ENCODE results near the gene P2RX3.

The P2RX3 gene

DNA sequence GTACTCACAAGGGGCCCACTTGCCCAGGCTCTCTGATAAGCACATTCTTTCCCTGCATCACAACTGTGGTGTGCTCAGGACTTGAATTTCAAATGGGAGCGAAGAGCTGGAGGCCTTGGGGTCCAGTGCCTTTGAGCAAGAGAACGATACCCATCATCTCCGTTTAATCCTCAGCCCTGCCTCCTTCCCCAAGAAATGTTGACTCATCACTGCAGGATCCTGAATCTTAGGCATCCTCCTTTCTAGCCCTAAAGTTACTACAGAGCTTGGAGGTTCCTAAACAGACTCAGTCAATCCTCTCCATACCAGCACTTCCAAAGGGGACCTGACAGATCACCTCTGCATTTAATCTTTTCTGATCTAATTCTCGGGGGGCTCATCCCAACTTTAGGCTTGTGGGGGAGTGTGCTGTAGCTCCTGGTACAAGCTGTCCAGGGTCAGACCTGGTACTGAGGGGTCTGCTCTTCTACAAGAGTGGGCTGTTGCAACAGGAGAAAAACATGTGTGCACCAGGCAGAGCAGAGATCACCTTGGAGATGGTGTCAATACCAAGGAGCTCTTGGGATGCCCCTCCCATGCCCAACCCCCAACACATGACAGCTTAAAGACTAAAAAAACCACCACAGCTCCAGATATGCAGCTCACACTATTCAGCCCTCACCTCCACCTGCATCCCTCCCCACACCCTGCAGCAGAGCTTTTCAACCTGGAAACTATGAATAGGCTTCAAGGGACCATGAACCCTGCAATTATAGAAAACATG is 56.2 kb downstream of the P2RX3 start:
- no peak for TF ChIP-seq CTCF (IDR thresholded peaks at IDR 0.05; ENCODE audit: insufficient read depth, low read length, poor library complexity, severe bottlenecking)
- no peak for DNase-seq (ENCODE audit: extremely low read depth, insufficient read length)
- H3K36me3 ChIP-seq (ENCODE audit: control insufficient read depth, insufficient read depth, low read length) = no peaks in the 10 kb centered on the region
- no peaks in the 10 kb centered on the region for H3K27me3 ChIP-seq (replicated peaks; ENCODE audit: control insufficient read depth, insufficient read depth, low read length)
- H3K4me3 ChIP-seq (replicated peaks; ENCODE audit: low read depth, low read length) = no peak overlapping the region

GRCh38 chr11:57395905-57396623 is 57.9 kb downstream of the P2RX3 start:
- no peak for TF ChIP-seq CTCF (IDR thresholded peaks at IDR 0.05; ENCODE audit: insufficient read depth, low read length, poor library complexity, severe bottlenecking)
- DNase-seq (ENCODE audit: extremely low read depth, insufficient read length) = no peak

DNA sequence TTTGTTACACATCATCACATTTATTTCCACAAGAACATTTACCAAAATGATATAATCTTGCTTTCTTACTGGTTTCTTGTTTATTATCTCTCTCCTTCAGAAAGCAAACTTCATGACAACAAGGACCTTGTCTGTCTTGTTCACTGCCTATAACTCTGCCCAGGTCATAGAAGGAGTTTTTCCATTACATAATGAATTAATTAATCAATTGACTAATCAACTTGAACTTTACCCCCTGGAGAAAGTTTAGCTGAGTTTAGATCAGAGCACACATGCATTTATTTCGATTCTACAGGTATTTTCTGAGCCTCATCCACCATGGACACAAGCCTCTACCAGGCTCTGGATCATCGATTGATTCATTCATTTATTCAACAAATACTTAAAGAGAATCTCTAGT is 58.6 kb downstream of the P2RX3 start:
- H3K36me3 ChIP-seq (ENCODE audit: control insufficient read depth, insufficient read depth, low read length) = no peaks in the 10 kb centered on the region
- no peak overlapping the region for H3K4me3 ChIP-seq (replicated peaks; ENCODE audit: low read depth, low read length)
- no peaks in the 10 kb centered on the region for H3K27me3 ChIP-seq (replicated peaks; ENCODE audit: control insufficient read depth, insufficient read depth, low read length)
- no peak for TF ChIP-seq CTCF (IDR thresholded peaks at IDR 0.05; ENCODE audit: insufficient read depth, low read length, poor library complexity, severe bottlenecking)
- no peak for DNase-seq (ENCODE audit: extremely low read depth, insufficient read length)

More at GRCh38 chr11:57395905-57396623, 57.9 kb downstream of the P2RX3 start:
- no peak overlapping the region for H3K4me3 ChIP-seq (replicated peaks; ENCODE audit: low read depth, low read length)
- no peaks in the 10 kb centered on the region for H3K36me3 ChIP-seq (ENCODE audit: control insufficient read depth, insufficient read depth, low read length)
- no peaks in the 10 kb centered on the region for H3K27me3 ChIP-seq (replicated peaks; ENCODE audit: control insufficient read depth, insufficient read depth, low read length)

DNA sequence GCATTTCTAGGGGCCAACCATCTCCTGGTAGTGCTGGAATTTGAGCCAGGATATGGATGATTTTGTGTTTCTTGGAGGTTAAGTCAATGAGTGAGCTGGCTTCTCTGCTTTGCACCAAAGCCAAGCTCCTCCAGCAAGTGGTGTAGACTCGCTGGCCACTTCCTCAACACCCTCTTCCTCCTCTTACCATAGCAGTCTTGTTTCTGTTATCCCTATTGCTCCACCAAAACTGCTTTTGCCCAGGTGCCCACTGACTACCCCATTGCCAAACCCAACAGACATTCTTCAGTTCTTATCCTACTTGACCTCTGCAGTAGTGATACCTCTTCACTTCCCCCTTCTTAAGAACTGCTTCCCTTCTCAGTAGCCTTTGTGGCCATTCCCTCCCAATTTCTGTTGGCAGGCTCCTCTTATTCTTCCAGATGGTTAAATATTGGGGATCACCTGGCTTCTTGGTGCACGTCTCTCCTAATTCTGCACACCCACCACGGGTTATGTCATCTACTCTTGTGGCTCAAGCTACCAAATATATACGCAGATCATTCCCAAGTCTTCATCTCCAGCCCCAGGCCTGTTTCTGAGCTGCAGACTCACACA is 59.3 kb downstream of the P2RX3 start:
- no peak for DNase-seq (ENCODE audit: extremely low read depth, insufficient read length)
- no peaks in the 10 kb centered on the region for H3K27me3 ChIP-seq (replicated peaks; ENCODE audit: control insufficient read depth, insufficient read depth, low read length)
- H3K36me3 ChIP-seq (ENCODE audit: control insufficient read depth, insufficient read depth, low read length) = no peaks in the 10 kb centered on the region
- no peak for TF ChIP-seq CTCF (IDR thresholded peaks at IDR 0.05; ENCODE audit: insufficient read depth, low read length, poor library complexity, severe bottlenecking)
- H3K4me3 ChIP-seq (replicated peaks; ENCODE audit: low read depth, low read length) = no peak overlapping the region

DNA sequence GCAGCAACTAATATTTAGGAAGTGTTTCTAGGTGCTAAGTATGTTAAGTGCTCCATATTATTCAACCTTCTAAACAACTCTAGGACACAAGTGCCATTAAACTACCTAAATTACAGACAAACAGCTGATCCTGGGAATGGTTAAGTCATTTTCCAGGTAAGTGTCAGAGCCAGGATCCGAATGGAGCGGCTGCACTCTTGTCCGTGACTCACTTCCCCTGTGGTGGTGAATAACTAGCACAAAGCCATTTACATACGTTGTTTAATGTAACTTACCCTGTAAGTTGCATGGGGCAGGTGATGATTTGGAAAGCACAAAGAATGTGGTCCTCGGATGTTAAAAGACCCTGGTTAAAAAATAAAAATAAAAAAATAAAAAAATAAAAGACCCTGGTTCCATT is 61.1 kb downstream of the P2RX3 start:
- Histone ChIP-seq H3K36me3 (ENCODE audit: control insufficient read depth, insufficient read depth, low read length) (no peaks in the 10 kb centered on the region; the same call in 1 of the 2 replicates), H3K27me3 (replicated peaks; ENCODE audit: control insufficient read depth, insufficient read depth, low read length) (no peaks in the 10 kb centered on the region), H3K4me3 (replicated peaks; ENCODE audit: low read depth, low read length) (no peak overlapping the region)
- TF ChIP-seq CTCF (IDR thresholded peaks at IDR 0.05; ENCODE audit: insufficient read depth, low read length, poor library complexity, severe bottlenecking) = no peak
- DNase-seq (ENCODE audit: extremely low read depth, insufficient read length) = no peak

Measured in GM06990 (cell line).